IPS DF 19.7 (cell line): ENCODE measurements around the gene ACTG1.

ENCODE experiments used
- DNase-seq: peaks from one replicate; pipeline ENCODE4 v3.0.0-alpha.2; 2013; ENCODE audit warnings: low read depth, low spot score

The ACTG1 gene

DNA sequence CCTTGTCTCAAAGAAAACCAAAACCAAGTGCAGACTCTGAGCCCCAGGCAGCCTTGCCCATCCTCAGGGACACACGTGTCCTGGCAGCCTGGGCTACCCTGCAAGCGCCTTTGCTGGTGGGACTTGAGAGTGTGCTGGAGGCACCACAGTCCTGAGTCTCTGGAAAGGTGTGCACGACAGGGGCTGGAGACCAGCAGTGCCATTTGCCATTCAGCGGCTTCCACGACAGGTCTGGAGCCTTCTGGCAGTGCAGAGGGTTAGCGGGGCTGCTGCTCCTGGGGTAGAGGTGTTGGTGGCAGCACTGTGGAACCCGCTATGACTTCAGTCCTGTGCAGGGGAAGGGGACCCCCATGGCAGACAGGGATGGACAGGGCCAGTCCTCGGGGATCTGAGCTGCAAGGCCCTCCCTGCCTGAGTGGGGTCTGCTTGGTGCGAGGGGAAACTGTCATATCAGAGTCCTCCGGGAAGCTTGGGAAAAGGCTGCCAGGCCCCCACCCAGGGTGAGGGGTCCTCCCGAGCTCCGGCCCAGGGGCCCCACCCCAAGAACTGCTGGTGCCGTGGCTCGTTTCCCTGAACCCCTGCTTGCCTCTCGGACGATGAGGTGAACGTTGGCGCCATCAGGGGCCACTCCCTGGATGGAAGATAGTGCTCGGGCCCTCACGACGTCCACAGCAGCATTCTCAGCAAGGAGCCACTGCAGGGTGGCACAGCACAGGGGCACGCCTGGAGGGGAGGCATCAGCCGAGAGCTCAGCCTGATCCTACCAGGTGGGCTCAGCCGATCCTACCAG, 32.8 kb upstream of the ACTG1 start:
- no peak for DNase-seq

DNA sequence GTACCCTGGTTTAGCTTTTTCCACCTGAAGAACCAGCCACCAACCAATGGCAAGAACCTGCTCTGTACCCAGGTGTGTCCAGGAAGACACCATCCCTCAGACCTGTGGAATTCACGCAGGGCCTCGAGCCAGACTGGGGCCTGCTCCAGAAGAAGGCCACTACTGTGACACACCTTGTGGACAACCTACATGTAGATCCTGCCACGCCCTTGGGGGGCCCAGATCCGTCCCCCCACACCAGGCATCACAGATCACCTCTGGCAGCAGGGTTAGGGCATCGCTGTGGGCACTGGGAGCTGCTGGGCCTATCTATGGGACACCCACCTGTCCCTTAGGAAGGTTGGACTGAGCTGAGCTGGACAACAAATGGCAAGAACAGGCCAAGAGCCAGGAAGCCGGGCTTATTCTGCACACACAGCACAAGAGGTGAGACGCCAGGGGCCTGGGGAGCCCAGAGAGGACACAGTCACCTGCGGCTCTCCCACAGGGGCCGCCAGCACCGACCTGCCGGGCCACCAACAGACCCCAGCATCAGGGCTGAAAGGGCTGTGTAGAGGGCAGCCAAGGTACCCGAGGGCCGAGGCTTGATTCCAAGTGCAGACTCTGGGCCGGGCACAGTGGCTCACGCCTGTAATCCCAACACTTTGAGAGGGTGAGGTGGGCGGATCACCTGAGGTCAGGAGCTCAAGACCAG, 31.8 kb upstream of the ACTG1 start:
- no peak for DNase-seq

DNA sequence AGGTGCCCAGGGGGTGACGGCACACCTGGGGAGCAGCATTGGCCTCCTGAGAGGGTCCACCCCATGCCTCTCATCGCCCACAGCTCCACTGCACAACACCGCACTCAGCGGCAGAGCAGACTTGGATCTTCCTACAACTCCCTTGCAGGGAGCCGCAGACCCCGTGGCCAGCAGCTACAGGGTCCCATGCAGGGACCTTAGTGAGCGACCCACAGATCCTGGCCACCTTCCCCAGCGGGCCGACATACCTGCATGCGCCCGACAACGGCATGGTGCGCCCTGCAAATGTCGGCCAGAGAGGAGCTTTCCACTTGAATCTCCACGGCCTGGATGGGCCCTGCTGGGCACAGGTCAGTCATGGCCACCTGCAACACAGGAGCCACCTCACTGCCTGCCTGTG, 31.2 kb upstream of the ACTG1 start:
- DNase-seq: no peak

- DNase-seq: no peak
These were observed 30.7 kb upstream of the ACTG1 start for GRCh38 chr17:81543339-81543675.

GRCh38 chr17:81542431-81543338, 30.1 kb upstream of the ACTG1 start:
- no peak for DNase-seq

GRCh38 chr17:81541123-81541522, 28.5 kb upstream of the ACTG1 start:
- DNase-seq: no peak

DNA sequence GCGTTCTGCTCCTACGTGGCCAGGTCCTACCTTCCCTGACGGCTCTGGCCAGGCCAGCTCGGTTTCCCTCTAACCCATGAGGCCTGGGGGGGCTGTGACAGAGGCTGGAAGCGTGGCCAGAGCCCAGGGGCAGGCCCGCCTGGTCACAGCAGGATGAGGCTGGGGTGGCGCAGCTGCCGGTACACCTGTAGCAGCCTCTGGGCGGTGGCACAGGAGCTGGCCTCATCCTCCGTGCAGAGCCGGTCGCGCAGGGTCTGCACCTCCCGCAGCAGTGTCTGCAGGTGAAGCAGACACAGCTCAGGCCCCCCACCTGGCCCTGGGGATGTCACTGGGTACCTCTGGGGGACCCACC, 28.1 kb upstream of the ACTG1 start:
- no peak for DNase-seq

- DNase-seq: no peak
These were observed 27.5 kb upstream of the ACTG1 start for GRCh38 chr17:81539961-81540675.

GRCh38 chr17:81539571-81539900, 26.9 kb upstream of the ACTG1 start:
- DNase-seq: no peak

GRCh38 chr17:81538651-81539570, 26.3 kb upstream of the ACTG1 start:
- DNase-seq: no peak

DNA sequence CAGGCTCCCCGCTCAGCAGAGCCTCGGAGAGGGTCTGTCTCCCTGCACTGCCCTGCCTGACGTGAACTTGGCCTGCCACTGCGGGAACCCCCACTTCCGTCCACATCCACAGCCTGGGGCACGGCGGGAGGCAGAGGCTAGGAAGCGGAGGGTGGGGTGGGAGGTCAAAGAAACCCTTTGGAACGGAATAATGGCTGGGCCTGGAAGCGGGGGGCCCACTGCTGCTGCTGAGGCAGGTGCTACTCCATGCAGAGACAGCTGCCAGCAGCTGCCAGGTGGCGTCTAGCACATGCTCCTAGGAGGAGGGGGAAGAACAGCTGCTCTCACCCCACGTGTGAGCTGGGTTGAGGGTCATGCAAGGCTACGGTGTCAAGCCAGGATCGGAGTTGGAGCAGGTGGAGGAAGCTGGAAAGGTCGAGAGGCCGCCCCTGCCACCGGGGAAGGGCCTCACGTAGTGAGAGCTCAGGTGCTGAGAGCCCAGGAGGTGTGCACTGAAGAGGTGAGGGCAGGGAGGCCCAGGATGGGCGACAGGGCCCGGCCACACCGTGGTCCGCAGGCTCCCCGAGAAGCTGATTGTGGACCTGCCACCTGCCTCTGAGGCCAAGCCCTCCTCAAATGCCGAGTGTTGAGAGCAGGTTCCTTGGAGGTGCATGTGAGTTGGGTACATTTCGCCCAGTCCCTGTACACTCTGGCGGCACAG, 25.4 kb upstream of the ACTG1 start:
- no peak for DNase-seq

- DNase-seq: no peak
These were observed 24.8 kb upstream of the ACTG1 start for GRCh38 chr17:81537343-81537855.

GRCh38 chr17:81536299-81537290, 24.0 kb upstream of the ACTG1 start:
- DNase-seq: no peak

GRCh38 chr17:81535480-81536298, 23.1 kb upstream of the ACTG1 start:
- no peak for DNase-seq

GRCh38 chr17:81535007-81535328, 22.4 kb upstream of the ACTG1 start:
- no peak for DNase-seq

- DNase-seq: no peak
These were observed 21.8 kb upstream of the ACTG1 start for GRCh38 chr17:81534157-81535006.
